CD8-positive, alpha-beta memory T cell (primary cell): ENCODE data around the gene SFXN3. TPM values are rescaled to one million over a fixed set of nuclear protein-coding genes. Genes with fewer than 3 reads are reported as not detected.

Source experiments
- CTCF ChIA-PET: fragments of 350-600 bp; sonication (Branson Sonifier 250); formaldehyde crosslinking; loops from one replicate; lab custom pipeline; 2021; ENCODE audit warnings: antibody characterized with exemption; lab: Charles Lee
- POLR2A ChIA-PET: fragments of 350-600 bp; sonication (Branson Sonifier 250); formaldehyde crosslinking; loops from one replicate; lab custom pipeline; 2021; ENCODE audit warnings: antibody characterized with exemption; lab: Charles Lee
- DNase-seq, 5 donors: peaks; one replicate each; pipeline versions ENCODE4 v3.0.0 to v3.0.0-alpha.2; 2020 to 2022; ENCODE audit warnings: mixed read lengths in 1 of 5
- H3K27ac ChIP-seq: one replicate; pipeline ENCODE4 v1.7.0; 2013; ENCODE audit warnings: low read depth, mild to moderate bottlenecking, low read length, moderate library complexity
- H3K27me3 ChIP-seq: 2 replicates; pipeline ENCODE4 v1.7.0; 2013; ENCODE audit warnings: low read length, mild to moderate bottlenecking; ENCODE audit not compliant: insufficient read depth, poor library complexity, severe bottlenecking
- H3K36me3 ChIP-seq: 2 replicates; pipeline ENCODE4 v1.7.0; 2013; ENCODE audit warnings: mild to moderate bottlenecking, low read length, moderate library complexity; ENCODE audit not compliant: insufficient read depth
- H3K4me1 ChIP-seq: 2 replicates; pipeline ENCODE4 v1.7.0; 2013; ENCODE audit warnings: mild to moderate bottlenecking, low read length, moderate library complexity; ENCODE audit not compliant: insufficient read depth
- H3K4me3 ChIP-seq: 2 replicates; pipeline ENCODE4 v1.7.0; 2013; ENCODE audit warnings: mild to moderate bottlenecking, low read length
- H3K9me3 ChIP-seq: 2 replicates; pipeline ENCODE4 v1.7.0; 2013; ENCODE audit warnings: mild to moderate bottlenecking, low read length
- H3K27ac Mint-ChIP-seq, 8 donors: one replicate each; pipeline ENCODE4 v1.8.0; 2020 to 2021; ENCODE audit warnings: mixed read lengths in 8 of 8, mild to moderate bottlenecking in 6 of 8, inconsistent platforms in 3 of 8, moderate library complexity in 3 of 8
- H3K27me3 Mint-ChIP-seq, 2 donors: one replicate each; pipeline ENCODE4 v1.8.0; 2020 to 2021; ENCODE audit warnings: mixed read lengths in 2 of 2, mild to moderate bottlenecking in 1 of 2, moderate library complexity in 1 of 2
- H3K36me3 Mint-ChIP-seq, 3 donors: one replicate each; pipeline ENCODE4 v1.8.0; 2020 to 2021; ENCODE audit warnings: mixed read lengths in 3 of 3, inconsistent platforms in 1 of 3, mild to moderate bottlenecking in 1 of 3
- H3K4me1 Mint-ChIP-seq, 3 donors: one replicate each; pipeline ENCODE4 v1.8.0; 2020 to 2021; ENCODE audit warnings: mixed read lengths in 3 of 3, inconsistent platforms in 1 of 3, mild to moderate bottlenecking in 1 of 3
- H3K4me3 Mint-ChIP-seq, 7 donors: one replicate each; pipeline ENCODE4 v1.8.0; 2020 to 2021; ENCODE audit warnings: mixed read lengths in 7 of 7, mild to moderate bottlenecking in 6 of 7, moderate library complexity in 4 of 7, inconsistent platforms in 2 of 7
- H3K9me3 Mint-ChIP-seq, 5 donors: one replicate each; pipeline ENCODE4 v1.8.0; 2020 to 2022; ENCODE audit warnings: mixed read lengths in 5 of 5, mild to moderate bottlenecking in 3 of 5, moderate library complexity in 2 of 5, inconsistent platforms in 1 of 5
- polyA plus RNA-seq: library from polyadenylated mRNA; unstranded; fragments of 300-500 nt; fragmentation: Illumina TruSeq; gene quantifications from one replicate; pipeline ENCODE4 v1.2.3, GENCODE V29; 2021
- total RNA-seq, 2 experiments: library from RNA; stranded (reverse); gene quantifications; one replicate each; pipeline ENCODE4 v1.2.3, GENCODE V29; 2021

The SFXN3 gene
- total and polyA plus RNA-seq, 3 experiments from 2014 or later = 17.6 to 26.5 (median 25.2) TPM

- Histone ChIP-seq H3K27me3 (no peaks in the 10 kb centered on the region), H3K4me3 (peak overlapping the region; percentile 72), H3K9me3 (no peaks in the 10 kb centered on the region), H3K27ac (peak overlapping the region; percentile 78), H3K4me1 (peaks cover 24% of the 10 kb centered on the region), H3K36me3 (no peaks in the 10 kb centered on the region)
- Mint-ChIP-seq H3K4me1 (peaks cover 21 to 35% (median 23%) of the 10 kb centered on the region in 3 donors), H3K4me3 (peak overlapping the region; percentile 85 to 99 (median 89)), H3K27ac (peak overlapping the region; percentile 88 to 97 (median 92)), H3K9me3 (no peaks in the 10 kb centered on the region), H3K27me3 (no peaks in the 10 kb centered on the region), H3K36me3 (peaks cover 0 to 35% (median 3%) of the 10 kb centered on the region in 3 donors)
- CTCF ChIA-PET = interaction anchor here (0.6 to 6.5 kb wide), 16 partner anchors 9 to 461 kb away, joined by 3 to 98 read pairs (median 8); partner anchors contain the start of genes HIF1AN, MRPL43, PDZD7 and SEMA4G
- DNase-seq = peak in 3 of 5 donors; percentile 30 to 51 (median 42)
- POLR2A ChIA-PET = interaction anchor here (0.6 to 1.9 kb wide), 5 partner anchors 8 to 134 kb away, joined by 3 to 10 read pairs (median 4); partner anchors contain the start of genes MRPL43, TLX1 and TWNK
These were observed 34.2 kb upstream of the SFXN3 start for GRCh38 chr10:100996678-100997359.

- Mint-ChIP-seq H3K27me3 (no peaks in the 10 kb centered on the region), H3K9me3 (no peaks in the 10 kb centered on the region), H3K36me3 (peaks cover 0 to 33% (median 3%) of the 10 kb centered on the region in 3 donors), H3K4me1 (peaks cover 21 to 35% (median 23%) of the 10 kb centered on the region in 3 donors), H3K4me3 (peak overlapping the region; percentile 85 to 99 (median 89)), H3K27ac (peak overlapping the region; percentile 86 to 97 (median 91))
- H3K27ac ChIP-seq = peak overlapping the region; percentile 78
- CTCF ChIA-PET = interaction anchor here (0.6 to 6.5 kb wide), 21 partner anchors 10 to 462 kb away, joined by 3 to 98 read pairs (median 6); partner anchors contain the start of genes HIF1AN, MRPL43, PDZD7 and SEMA4G
- peaks cover 24% of the 10 kb centered on the region for H3K4me1 ChIP-seq
- no peaks in the 10 kb centered on the region for H3K9me3 ChIP-seq
- POLR2A ChIA-PET = interaction anchor here (0.7 to 1.9 kb wide), 5 partner anchors 9 to 53 kb away, joined by 3 to 10 read pairs (median 3); partner anchors contain the start of genes MRPL43 and TWNK
- peak overlapping the region; percentile 72 for H3K4me3 ChIP-seq
- H3K36me3 ChIP-seq = no peaks in the 10 kb centered on the region
- peak; percentile 69 to 79 (median 73) for DNase-seq
- no peaks in the 10 kb centered on the region for H3K27me3 ChIP-seq
These were observed 33.5 kb upstream of the SFXN3 start for GRCh38 chr10:100997360-100998182.

GRCh38 chr10:100998183-100998990 lies 32.6 kb upstream of the SFXN3 start:
- Histone ChIP-seq H3K4me1 (peaks cover 24% of the 10 kb centered on the region), H3K27ac (peak overlapping the region; percentile 78), H3K36me3 (no peaks in the 10 kb centered on the region), H3K27me3 (no peaks in the 10 kb centered on the region), H3K4me3 (peak overlapping the region; percentile 72), H3K9me3 (no peaks in the 10 kb centered on the region)
- ChIA-PET CTCF (interaction anchor here (0.8 to 6.5 kb wide), 18 partner anchors 11 to 437 kb away, joined by 3 to 98 read pairs (median 6); partner anchors contain the start of genes MRPL43, PDZD7, SEMA4G and SFXN3), POLR2A (interaction anchor here (0.8 to 1.9 kb wide), 4 partner anchors 10 to 52 kb away, joined by 3 to 10 read pairs (median 5); partner anchors contain the start of genes MRPL43 and TWNK)
- peak; percentile 54 to 81 (median 56) for DNase-seq
- peak overlapping the region; percentile 85 to 99 (median 89) for H3K4me3 Mint-ChIP-seq
- peaks cover 0 to 32% (median 3%) of the 10 kb centered on the region in 3 donors for H3K36me3 Mint-ChIP-seq
- H3K27me3 Mint-ChIP-seq = no peaks in the 10 kb centered on the region
- H3K27ac Mint-ChIP-seq = peak overlapping the region; percentile 85 to 97 (median 92)
- peaks cover 21 to 35% (median 23%) of the 10 kb centered on the region in 3 donors for H3K4me1 Mint-ChIP-seq
- H3K9me3 Mint-ChIP-seq = no peaks in the 10 kb centered on the region

- Mint-ChIP-seq H3K4me1 (peaks cover 21 to 35% (median 23%) of the 10 kb centered on the region in 3 donors), H3K9me3 (no peaks in the 10 kb centered on the region), H3K27me3 (no peaks in the 10 kb centered on the region), H3K36me3 (peaks cover 0 to 27% (median 0%) of the 10 kb centered on the region in 3 donors), H3K27ac (peak overlapping the region; percentile 72 to 94 (median 91)), H3K4me3 (peak overlapping the region; percentile 85 to 99 (median 89))
- H3K4me3 ChIP-seq = peak overlapping the region; percentile 72
- H3K27ac ChIP-seq = peak overlapping the region; percentile 78
- POLR2A ChIA-PET = interaction anchor here (0.8 to 1.1 kb wide), 2 partner anchors 14 to 33 kb away, joined by 3 to 5 read pairs; no protein-coding TSS in a partner anchor
- no peaks in the 10 kb centered on the region for H3K27me3 ChIP-seq
- CTCF ChIA-PET = interaction anchor here (0.8 to 6.5 kb wide), 10 partner anchors 10 to 58 kb away, joined by 3 to 98 read pairs (median 6); partner anchors contain the start of genes MRPL43 and TWNK
- H3K9me3 ChIP-seq = no peaks in the 10 kb centered on the region
- peaks cover 24% of the 10 kb centered on the region for H3K4me1 ChIP-seq
- DNase-seq = peak; percentile 71 to 84 (median 78)
- H3K36me3 ChIP-seq = no peaks in the 10 kb centered on the region
These were observed 31.9 kb upstream of the SFXN3 start for GRCh38 chr10:100998991-100999741.

- Mint-ChIP-seq H3K9me3 (no peaks in the 10 kb centered on the region), H3K4me1 (peaks cover 21 to 35% (median 23%) of the 10 kb centered on the region in 3 donors)
These were observed 31.3 kb upstream of the SFXN3 start, which contains the start of gene LZTS2 for GRCh38 chr10:100999742-101000126. TSS of gene LZTS2 (plus strand) at chr10:100999808. CDS start at chr10:101002539, 2,731 bp downstream.

GRCh38 chr10:101000127-101000914 lies 30.7 kb upstream of the SFXN3 start:
- H3K9me3 ChIP-seq = no peaks in the 10 kb centered on the region
- Mint-ChIP-seq H3K9me3 (no peaks in the 10 kb centered on the region), H3K4me3 (peak overlapping the region; percentile 45 to 90 (median 82)), H3K4me1 (peaks cover 21 to 35% (median 23%) of the 10 kb centered on the region in 3 donors), H3K27ac (peak overlapping the region in 5 of 8 donors; percentile 80 to 94 (median 86)), H3K36me3 (peaks cover 0 to 24% (median 0%) of the 10 kb centered on the region in 3 donors), H3K27me3 (no peaks in the 10 kb centered on the region)
- no peaks in the 10 kb centered on the region for H3K36me3 ChIP-seq
- ChIA-PET CTCF (interaction anchor here (0.7 to 4.7 kb wide), 5 partner anchors 9 to 92 kb away, joined by 3 to 73 read pairs (median 5); partner anchors contain the start of genes MRPL43 and TWNK), POLR2A (interaction anchor here (1.1 kb wide), 1 partner anchor 15 kb away, joined by 3 read pairs; no protein-coding TSS in a partner anchor)
- no peak for DNase-seq
- H3K4me1 ChIP-seq = peaks cover 24% of the 10 kb centered on the region
- peak overlapping the region; percentile 67 for H3K27ac ChIP-seq
- H3K27me3 ChIP-seq = no peaks in the 10 kb centered on the region
- no peak overlapping the region for H3K4me3 ChIP-seq

More at GRCh38 chr10:100999742-101000126, 31.3 kb upstream of the SFXN3 start, which contains the start of gene LZTS2:
- Histone ChIP-seq H3K27ac (peak within 1 kb of the TSS; percentile 78), H3K4me1 (peaks cover 24% of the 10 kb centered on the region), H3K9me3 (no peaks in the 10 kb centered on the region), H3K36me3 (no peaks in the 10 kb centered on the region), H3K4me3 (peak within 1 kb of the TSS; percentile 72), H3K27me3 (no peaks in the 10 kb centered on the region)
- ChIA-PET POLR2A (interaction anchor here (1.1 kb wide), 1 partner anchor 15 kb away, joined by 3 read pairs; no protein-coding TSS in a partner anchor), CTCF (interaction anchor here (0.8 to 6.5 kb wide), 10 partner anchors 10 to 93 kb away, joined by 3 to 98 read pairs (median 4); partner anchors contain the start of genes MRPL43 and TWNK)
- Mint-ChIP-seq H3K36me3 (peaks cover 0 to 21% (median 0%) of the 10 kb centered on the region in 3 donors), H3K27ac (peak within 1 kb of the TSS; percentile 80 to 94 (median 92)), H3K4me3 (peak within 1 kb of the TSS; percentile 85 to 99 (median 89)), H3K27me3 (no peaks in the 10 kb centered on the region)
- no peak for DNase-seq
